H1 (cell line): ENCODE data around the gene SHQ1. TPM values are rescaled to one million over a fixed set of nuclear protein-coding genes. Genes with fewer than 3 reads are reported as not detected.

Experiments
- CTCF ChIA-PET: fragments of 300-600 bp; sonication (Branson Sonifier 250); formaldehyde crosslinking; loops from one replicate; lab custom pipeline; 2021; ENCODE audit not compliant: partially characterized antibody; lab: Charles Lee
- POLR2A ChIA-PET: fragments of 300-600 bp; sonication (Branson Sonifier 250); formaldehyde crosslinking; loops from one replicate; lab custom pipeline; 2021; ENCODE audit warnings: inconsistent platforms; ENCODE audit not compliant: partially characterized antibody; lab: Charles Lee
- DNase-seq, 2 experiments: peaks; one replicate each; pipeline versions ENCODE4 v3.0.0 to v3.0.0-alpha.2; 2010 to 2022; ENCODE audit warnings: low spot score in 2 of 2, low read depth in 1 of 2, mixed read lengths in 1 of 2
- FAIRE-seq: peaks from 2 replicates; lab custom pipeline; 2011; peaks lifted over from hg19 to GRCh38; lab: Jason Lieb, UNC
- H2AFZ ChIP-seq: 2 replicates; pipeline ENCODE4 v1.8.1; 2012; ENCODE audit warnings: low read length, inconsistent platforms
- H2AK5ac ChIP-seq: 2 replicates; pipeline ENCODE4 v1.6.1; 2013; ENCODE audit warnings: low read depth, low read length
- H2BK120ac ChIP-seq: replicated peaks from 2 replicates; pipeline ENCODE3; 2013; ENCODE audit warnings: low read depth, low read length, inconsistent platforms
- H2BK12ac ChIP-seq: 2 replicates; pipeline ENCODE4 v1.6.1; 2013; ENCODE audit warnings: low read depth, low read length
- H2BK15ac ChIP-seq: 2 replicates; pipeline ENCODE4 v1.6.1; 2013; ENCODE audit warnings: low read length
- H2BK20ac ChIP-seq: 2 replicates; pipeline ENCODE4 v1.6.1; 2013; ENCODE audit warnings: low read length
- H2BK5ac ChIP-seq: 2 replicates; pipeline ENCODE4 v1.6.1; 2013; ENCODE audit warnings: low read depth, low read length
- H3K14ac ChIP-seq: 2 replicates; pipeline ENCODE4 v1.6.1; 2013; ENCODE audit warnings: inconsistent platforms; ENCODE audit not compliant: insufficient read length
- H3K18ac ChIP-seq: 2 replicates; pipeline ENCODE4 v1.6.1; 2013; ENCODE audit warnings: low read length; ENCODE audit errors: extremely low read depth
- H3K23ac ChIP-seq: 2 replicates; pipeline ENCODE4 v1.6.1; 2013; ENCODE audit warnings: inconsistent platforms; ENCODE audit not compliant: insufficient read length
- H3K23me2 ChIP-seq: 2 replicates; pipeline ENCODE4 v1.6.1; 2013; ENCODE audit warnings: low read depth, low read length
- H3K27ac ChIP-seq: 2 replicates; pipeline ENCODE4 v1.6.1; 2011; ENCODE audit warnings: low read depth, low read length, inconsistent platforms
- H3K27me3 ChIP-seq, 4 experiments: replicated peaks in 1 of 4; 1 replicate in 1 of 4; 2 replicates in 3 of 4; pipeline versions ENCODE4 v1.6.1 to v1.8.1; 2011 to 2013; ENCODE audit warnings: low read length in 3 of 4, mild to moderate bottlenecking in 3 of 4, inconsistent platforms in 2 of 4, mixed read lengths in 2 of 4, moderate library complexity in 1 of 4; ENCODE audit not compliant: control insufficient read depth in 3 of 4, insufficient read depth in 3 of 4; ENCODE audit errors: extremely low read depth in 1 of 4
- H3K36me3 ChIP-seq, 4 experiments: 2 replicates each; pipeline versions ENCODE4 v1.6.1 to v1.8.1; 2011 to 2013; ENCODE audit warnings: mild to moderate bottlenecking in 4 of 4, low read length in 3 of 4, moderate library complexity in 2 of 4, control low read depth in 1 of 4, inconsistent platforms in 1 of 4; ENCODE audit not compliant: insufficient read depth in 4 of 4, control insufficient read depth in 2 of 4
- H3K4ac ChIP-seq: replicated peaks from 2 replicates; pipeline ENCODE3; 2013; ENCODE audit warnings: low read length, low read depth, mixed read lengths, inconsistent platforms; ENCODE audit not compliant: insufficient read length
- H3K4me1 ChIP-seq, 4 experiments: replicated peaks in 1 of 4; 1 replicate in 1 of 4; 2 replicates in 3 of 4; pipeline versions ENCODE4 v1.6.1 to v1.8.1; 2011 to 2013; ENCODE audit warnings: low read length in 3 of 4, inconsistent platforms in 2 of 4, mixed read lengths in 1 of 4; ENCODE audit not compliant: insufficient read depth in 4 of 4, control insufficient read depth in 3 of 4
- H3K4me2 ChIP-seq, 2 experiments: 2 replicates each; pipeline versions ENCODE4 v1.6.1 to v1.8.1; 2011 to 2013; ENCODE audit warnings: low read depth in 2 of 2, low read length in 2 of 2, control low read depth in 1 of 2, inconsistent platforms in 1 of 2, mild to moderate bottlenecking in 1 of 2; ENCODE audit not compliant: insufficient read depth in 1 of 2
- H3K4me3 ChIP-seq, 4 experiments: fragments of 200-600, 300-600 bp in 1 of 4; sonication (generic), shearing (Covaris generic), sonication (Bioruptor Twin) in 1 of 4; 2 replicates each; pipeline versions ENCODE4 v1.5.1 to v1.8.1; 2011 to 2016; ENCODE audit warnings: low read length in 4 of 4, low read depth in 3 of 4, control low read depth in 2 of 4, inconsistent platforms in 2 of 4, mild to moderate bottlenecking in 2 of 4, mixed read lengths in 1 of 4, moderate library complexity in 1 of 4; ENCODE audit not compliant: insufficient read depth in 2 of 4; ENCODE audit errors: extremely low read depth in 1 of 4
- H3K56ac ChIP-seq: replicated peaks from 2 replicates; pipeline ENCODE3; 2013; ENCODE audit warnings: low read depth, mild to moderate bottlenecking, mixed read lengths, low read length, inconsistent platforms; ENCODE audit not compliant: insufficient read length
- H3K79me1 ChIP-seq: 2 replicates; pipeline ENCODE4 v1.6.1; 2013; ENCODE audit warnings: low read depth, low read length, control low read depth
- H3K79me2 ChIP-seq, 2 experiments: 2 replicates each; pipeline versions ENCODE4 v1.6.1 to v1.8.1; 2012 to 2013; ENCODE audit warnings: low read length in 2 of 2, mild to moderate bottlenecking in 2 of 2, inconsistent platforms in 1 of 2; ENCODE audit not compliant: insufficient read depth in 2 of 2, control insufficient read depth in 1 of 2
- H3K9ac ChIP-seq, 4 experiments: replicated peaks in 1 of 4; 1 replicate in 1 of 4; 2 replicates in 3 of 4; pipeline versions ENCODE4 v1.6.1 to v1.8.1; 2011 to 2013; ENCODE audit warnings: low read depth in 3 of 4, low read length in 3 of 4, control low read depth in 2 of 4, mild to moderate bottlenecking in 2 of 4, moderate library complexity in 2 of 4, inconsistent platforms in 1 of 4; ENCODE audit errors: extremely low read depth in 1 of 4
- H3K9me3 ChIP-seq, 2 experiments: 2 replicates each; pipeline versions ENCODE4 v1.6.1 to v1.8.1; 2012 to 2013; ENCODE audit warnings: mild to moderate bottlenecking in 2 of 2, moderate library complexity in 2 of 2, control low read depth in 1 of 2, inconsistent platforms in 1 of 2, low read depth in 1 of 2, low read length in 1 of 2, mixed read lengths in 1 of 2; ENCODE audit not compliant: insufficient read depth in 2 of 2
- H4K20me1 ChIP-seq, 2 experiments: replicated peaks in 1 of 2; 2 replicates each; pipeline versions ENCODE3 to v1.8.1; 2011 to 2013; ENCODE audit warnings: inconsistent platforms in 2 of 2, low read length in 2 of 2, mild to moderate bottlenecking in 1 of 2; ENCODE audit not compliant: insufficient read depth in 2 of 2, control insufficient read depth in 1 of 2
- H4K5ac ChIP-seq: 2 replicates; pipeline ENCODE4 v1.6.1; 2013; ENCODE audit warnings: low read length, low read depth, mixed read lengths, inconsistent platforms; ENCODE audit not compliant: insufficient read length
- H4K8ac ChIP-seq: 2 replicates; pipeline ENCODE4 v1.8.0; 2013; ENCODE audit warnings: mild to moderate bottlenecking, moderate library complexity, low read length, inconsistent platforms; ENCODE audit not compliant: insufficient read depth; ENCODE audit errors: extremely low read depth
- H4K91ac ChIP-seq: replicated peaks from 2 replicates; pipeline ENCODE3; 2013; ENCODE audit warnings: low read length, mixed read lengths, inconsistent platforms; ENCODE audit not compliant: insufficient read length
- POLR2A ChIP-seq, 2 experiments: IDR thresholded peaks; 1 replicate in 1 of 2; 2 replicates in 1 of 2; pipeline ENCODE4 v1.6.1; 2011; ENCODE audit warnings: low read depth in 2 of 2, low read length in 2 of 2, mild to moderate bottlenecking in 2 of 2; ENCODE audit errors: control extremely low read depth in 1 of 2
- RAD21 ChIP-seq, 2 experiments: IDR thresholded peaks in 1 of 2; conservative IDR thresholded peaks in 1 of 2; 2 replicates each; pipeline ENCODE4 v1.6.1; 2011; ENCODE audit warnings: low read depth in 2 of 2, low read length in 2 of 2, improper control_type of control experiment in 1 of 2, inconsistent platforms in 1 of 2, mild to moderate bottlenecking in 1 of 2, moderate library complexity in 1 of 2
- YY1 ChIP-seq: IDR thresholded peaks from 2 replicates; pipeline ENCODE4 v1.6.1; 2011; ENCODE audit warnings: low read depth, mild to moderate bottlenecking, low read length
- whole genome bisulfite sequencing, 2 experiments: shearing (Covaris generic) in 1 of 2; methylation state at CpG; one replicate each; pipeline versions ENCODE4 v1.1.6 to v1.1.7; 2013 to 2015; ENCODE audit warnings: low lambda C conversion rate in 2 of 2, mixed read lengths in 2 of 2, inconsistent platforms in 1 of 2, low coverage in 1 of 2, missing lambda C conversion rate in 1 of 2; ENCODE audit not compliant: insufficient replicate concordance in 2 of 2, insufficient coverage in 1 of 2, insufficient read length in 1 of 2; ENCODE audit errors: extremely low coverage in 1 of 2, missing lambda C conversion rate in 1 of 2; 5-methylcytosine and 5-hydroxymethylcytosine counted together
- polyA plus RNA-seq, 7 experiments: library from polyadenylated mRNA; depleted of rRNA in 3 of 7; stranded (reverse) in 5 of 7; unstranded in 2 of 7; fragments of >200 nt in 5 of 7; fragments of 200-250 nt in 2 of 7; gene quantifications; 1 replicate in 5 of 7; 2 replicates in 1 of 7; 4 replicates in 1 of 7; pipeline versions ENCODE4 v1.2.1 to v1.2.3, GENCODE V29; 2011 to 2013; ENCODE audit warnings: missing spikeins in 2 of 7, mixed read lengths in 2 of 7
- total RNA-seq: library from RNA; stranded (reverse); fragmentation: NEBNext Ultra II Directional; extraction: Animal tissue kit (Norgen Biotek cat#: 25700); gene quantifications from 2 replicates; pipeline ENCODE4 v1.2.1, GENCODE V29; 2021
- TF ChIP-seq, protein P1 (sequence below), 3 experiments: IDR thresholded peaks; 1 replicate in 2 of 3; 2 replicates in 1 of 3; pipeline versions ENCODE4 v1.5.1 to v1.6.1; 2011; ENCODE audit warnings: low read length in 3 of 3, mild to moderate bottlenecking in 3 of 3, inconsistent platforms in 2 of 3, low read depth in 1 of 3, moderate library complexity in 1 of 3; ENCODE audit not compliant: insufficient read depth in 1 of 3; ENCODE audit errors: control extremely low read depth in 1 of 3

The SHQ1 gene
- total and polyA plus RNA-seq, 2 of the 8 experiments (the other 6 are each of a cell fraction or from before 2014, with no cell fraction given), result 10.7 to 34.4 TPM

DNA sequence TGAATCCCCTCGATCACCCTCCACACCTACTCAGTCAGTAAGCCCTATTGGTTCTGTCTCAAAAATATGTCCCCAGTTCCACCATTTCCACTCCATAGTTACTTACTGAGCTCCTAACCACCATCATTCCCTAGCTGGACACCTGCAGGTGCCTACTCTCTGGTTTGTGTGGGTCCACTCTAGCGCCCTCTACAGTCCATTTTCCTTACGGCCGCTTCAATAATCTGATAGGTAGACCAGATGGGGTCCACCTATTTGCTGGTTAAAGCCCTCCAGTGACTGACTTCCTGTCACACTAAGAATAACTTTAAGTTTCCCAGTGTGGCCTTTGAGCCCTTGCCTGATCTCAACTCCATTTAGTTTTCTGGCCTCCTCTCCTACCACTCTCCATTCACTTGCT, 44.6 kb upstream of the SHQ1 start:
- no peak overlapping the region for H3K9ac ChIP-seq
- no peaks in the 10 kb centered on the region for H3K9me3 ChIP-seq
- no peak overlapping the region for H3K18ac ChIP-seq
- H2BK5ac ChIP-seq, result no peak overlapping the region
- H2BK12ac ChIP-seq, result no peak overlapping the region
- H3K27me3 ChIP-seq, result peaks cover 0 to 31% (median 16%) of the 10 kb centered on the region in 4 experiments; a peak in 5 of 7 replicates
- TF ChIP-seq RAD21 (IDR thresholded peaks at IDR 0.05 in 1 of 2, conservative IDR thresholded peaks at IDR 0.05 in 1 of 2; ENCODE audit: low read depth in 2 of 2, low read length in 2 of 2) (peak; percentile 43 to 63; a peak in 3 of 4 replicates), YY1 (0 out of 2 replicates have a peak, but pooled peaks have one; percentile 7), POLR2A (IDR thresholded peaks at IDR 0.05; ENCODE audit: control extremely low read depth in 1 of 2, low read depth in 2 of 2, low read length in 2 of 2) (no peak)
- TF ChIP-seq, protein P1, sequence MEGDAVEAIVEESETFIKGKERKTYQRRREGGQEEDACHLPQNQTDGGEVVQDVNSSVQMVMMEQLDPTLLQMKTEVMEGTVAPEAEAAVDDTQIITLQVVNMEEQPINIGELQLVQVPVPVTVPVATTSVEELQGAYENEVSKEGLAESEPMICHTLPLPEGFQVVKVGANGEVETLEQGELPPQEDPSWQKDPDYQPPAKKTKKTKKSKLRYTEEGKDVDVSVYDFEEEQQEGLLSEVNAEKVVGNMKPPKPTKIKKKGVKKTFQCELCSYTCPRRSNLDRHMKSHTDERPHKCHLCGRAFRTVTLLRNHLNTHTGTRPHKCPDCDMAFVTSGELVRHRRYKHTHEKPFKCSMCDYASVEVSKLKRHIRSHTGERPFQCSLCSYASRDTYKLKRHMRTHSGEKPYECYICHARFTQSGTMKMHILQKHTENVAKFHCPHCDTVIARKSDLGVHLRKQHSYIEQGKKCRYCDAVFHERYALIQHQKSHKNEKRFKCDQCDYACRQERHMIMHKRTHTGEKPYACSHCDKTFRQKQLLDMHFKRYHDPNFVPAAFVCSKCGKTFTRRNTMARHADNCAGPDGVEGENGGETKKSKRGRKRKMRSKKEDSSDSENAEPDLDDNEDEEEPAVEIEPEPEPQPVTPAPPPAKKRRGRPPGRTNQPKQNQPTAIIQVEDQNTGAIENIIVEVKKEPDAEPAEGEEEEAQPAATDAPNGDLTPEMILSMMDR (IDR thresholded peaks at IDR 0.05; ENCODE audit: control extremely low read depth in 1 of 3, insufficient read depth in 1 of 3, low read depth in 1 of 3, low read length in 3 of 3), result peak; percentile 65 to 88 (median 80)
- TF ChIP-seq, all 59 proteins: peak for 3
- Histone ChIP-seq H3K79me2 (no peaks in the 10 kb centered on the region), H3K4me2 (no peak overlapping the region), H3K14ac (no peak overlapping the region), H3K23me2 (peaks cover 3% of the 10 kb centered on the region), H4K8ac (no peak overlapping the region), H4K20me1 (peaks cover 0 to 2% of the 10 kb centered on the region in 2 experiments), H3K4ac (no peak overlapping the region), H4K91ac (no peak overlapping the region), H3K27ac (no peak overlapping the region), H2BK15ac (no peak overlapping the region), H3K79me1 (no peaks in the 10 kb centered on the region), H3K36me3 (no peaks in the 10 kb centered on the region), H3K56ac (no peak overlapping the region), H2BK120ac (no peak overlapping the region), H4K5ac (no peak overlapping the region), H3K4me1 (peaks cover 2 to 4% (median 3%) of the 10 kb centered on the region in 4 experiments; a peak in 5 of 7 replicates), H2AFZ (no peak overlapping the region), H3K4me3 (no peak overlapping the region), H3K23ac (no peak overlapping the region), H2BK20ac (no peak overlapping the region), H2AK5ac (no peak overlapping the region)
- FAIRE-seq (peak; percentile 88), DNase-seq (peak; percentile 10 to 81)
- CTCF ChIA-PET, result interaction anchor here (0.6 to 2.3 kb wide), 20 partner anchors 10 to 486 kb away, joined by 3 to 13 read pairs (median 4); no protein-coding TSS in a partner anchor
- POLR2A ChIA-PET, result no interaction called here
- 41% methylated on average over 4 of the region's 4 CpGs; no CpG with 5 or more reads in 1 of the 2 experiments for WGBS, 2 experiments
